Ascending aorta (tissue), 2 donors: ENCODE data around the gene RAD51C. TPM values are rescaled to one million over a fixed set of nuclear protein-coding genes. Genes with fewer than 3 reads are reported as not detected.

ENCODE experiments used
- DNase-seq, 2 donors: peaks; one replicate each; pipeline ENCODE4 v3.0.0-alpha.2; 2019; ENCODE audit warnings: low spot score in 2 of 2
- H3K27ac ChIP-seq, 2 donors: fragments of 200-600 bp; sonication (generic); one replicate each; pipeline ENCODE4 v1.5.1; 2016 to 2017; ENCODE audit warnings: mild to moderate bottlenecking in 1 of 2
- H3K27me3 ChIP-seq: fragments of 200-600 bp; sonication (generic); one replicate; pipeline ENCODE4 v1.5.1; 2017
- H3K36me3 ChIP-seq, 2 donors: fragments of 200-600 bp; sonication (generic); one replicate each; pipeline ENCODE4 v1.5.1; 2016
- H3K4me1 ChIP-seq, 2 donors: fragments of 200-600 bp; sonication (generic); one replicate each; pipeline ENCODE4 v1.5.1; 2016 to 2017; ENCODE audit warnings: mild to moderate bottlenecking in 1 of 2
- H3K4me3 ChIP-seq, 2 donors: fragments of 200-600 bp; sonication (generic); one replicate each; pipeline ENCODE4 v1.5.1; 2016 to 2017; ENCODE audit warnings: mild to moderate bottlenecking in 1 of 2
- H3K9me3 ChIP-seq, 2 donors: fragments of 200-600 bp; sonication (generic); one replicate each; pipeline ENCODE4 v1.5.1; 2016
- CTCF ChIP-seq, 3 experiments: fragments of 200-600 bp in 2 of 3; fragments of 450-650 bp in 1 of 3; sonication (generic) in 2 of 3; IDR thresholded peaks; one replicate each; pipeline ENCODE4 v1.5.1; 2016 to 2019; ENCODE audit warnings: antibody characterized with exemption in 3 of 3, mild to moderate bottlenecking in 1 of 3, moderate library complexity in 1 of 3
- intact Hi-C: fragments of 100-400 bp; cut with DNase I; formaldehyde crosslinking; loops from one replicate; pipeline ENCODE4 v1.15.1; 2023
- total RNA-seq: library from RNA; depleted of rRNA; stranded (reverse); fragments of >200 nt; gene quantifications from one replicate; pipeline ENCODE4 v1.1.0, GENCODE V29; 2016

RAD51C gene
- total RNA-seq, 1 donor from 2014 or later: 6.8 TPM

GRCh38 chr17:58753026-58753425 lies 60.6 kb downstream of the RAD51C start:
- no peak for TF ChIP-seq CTCF (IDR thresholded peaks at IDR 0.05)

GRCh38 chr17:58755269-58755576 lies 62.8 kb downstream of the RAD51C start:
- Histone ChIP-seq H3K9me3 (no peaks in the 10 kb centered on the region), H3K4me1 (peaks cover 0 to 11% of the 10 kb centered on the region in 2 donors), H3K36me3 (no peaks in the 10 kb centered on the region), H3K4me3 (peak overlapping the region in 1 of 2 donors; percentile 78), H3K27ac (no peak overlapping the region), H3K27me3 (peaks cover 21% of the 10 kb centered on the region)
- no peak for DNase-seq
- intact Hi-C loops: no loop called here
- no peak for TF ChIP-seq CTCF (IDR thresholded peaks at IDR 0.05)

More at GRCh38 chr17:58753026-58753425, 60.6 kb downstream of the RAD51C start:
- no peaks in the 10 kb centered on the region for H3K36me3 ChIP-seq
- no peak overlapping the region for H3K4me3 ChIP-seq
- DNase-seq: no peak
- peaks cover 0 to 11% of the 10 kb centered on the region in 2 donors for H3K4me1 ChIP-seq
- no peak overlapping the region for H3K27ac ChIP-seq
- intact Hi-C loops: no loop called here
- H3K27me3 ChIP-seq: peaks cover 12% of the 10 kb centered on the region
- no peaks in the 10 kb centered on the region for H3K9me3 ChIP-seq

GRCh38 chr17:58755577-58756245 lies 63.3 kb downstream of the RAD51C start, which contains the start of gene PPM1E:
TSS of gene PPM1E (plus strand) at chr17:58755854.
- Histone ChIP-seq H3K4me3 (peak within 1 kb of the TSS; percentile 57 to 78), H3K4me1 (peaks cover 0 to 11% of the 10 kb centered on the region in 2 donors), H3K27me3 (peaks cover 21% of the 10 kb centered on the region), H3K9me3 (no peaks in the 10 kb centered on the region), H3K27ac (no peak within 1 kb of the TSS), H3K36me3 (no peaks in the 10 kb centered on the region)
- no peak for DNase-seq
- TF ChIP-seq CTCF (IDR thresholded peaks at IDR 0.05): no peak
- intact Hi-C loops: no loop called here

GRCh38 chr17:58756246-58757161 lies 64.1 kb downstream of the RAD51C start:
- Histone ChIP-seq H3K36me3 (no peaks in the 10 kb centered on the region), H3K9me3 (no peaks in the 10 kb centered on the region), H3K27me3 (peaks cover 21% of the 10 kb centered on the region), H3K4me3 (peak overlapping the region; percentile 57 to 78), H3K27ac (no peak overlapping the region), H3K4me1 (peaks cover 0 to 11% of the 10 kb centered on the region in 2 donors)
- DNase-seq: no peak
- intact Hi-C loops: no loop called here
- TF ChIP-seq CTCF (IDR thresholded peaks at IDR 0.05): no peak

GRCh38 chr17:58757162-58757613 lies 64.8 kb downstream of the RAD51C start:
- intact Hi-C loops: no loop called here
- H3K36me3 ChIP-seq: no peaks in the 10 kb centered on the region
- peaks cover 21% of the 10 kb centered on the region for H3K27me3 ChIP-seq
- no peak overlapping the region for H3K27ac ChIP-seq
- peak overlapping the region; percentile 57 to 78 for H3K4me3 ChIP-seq
- DNase-seq: no peak
- H3K4me1 ChIP-seq: peaks cover 0 to 11% of the 10 kb centered on the region in 2 donors
- no peaks in the 10 kb centered on the region for H3K9me3 ChIP-seq
- TF ChIP-seq CTCF (IDR thresholded peaks at IDR 0.05): no peak
